ENCODE data around the gene PWWP2B.

The PWWP2B gene

GRCh38 chr10:132408823-132409666, 12.0 kb downstream of the PWWP2B start:
- DNase-seq = no peak

GRCh38 chr10:132409667-132410028, 12.6 kb downstream of the PWWP2B start:
- no peak for DNase-seq

GRCh38 chr10:132410056-132410778, 13.2 kb downstream of the PWWP2B start:
- no peak for DNase-seq

- no peak for DNase-seq
Observed at GRCh38 chr10:132410779-132411532, 14.0 kb downstream of the PWWP2B start.

- DNase-seq = no peak
Observed at GRCh38 chr10:132411561-132412253, 14.7 kb downstream of the PWWP2B start.

- no peak for DNase-seq
Observed at GRCh38 chr10:132412316-132413192, 15.6 kb downstream of the PWWP2B start.

GRCh38 chr10:132413226-132414205, 16.5 kb downstream of the PWWP2B start:
- DNase-seq = no peak

- DNase-seq = no peak
Observed at GRCh38 chr10:132414402-132415016, 17.5 kb downstream of the PWWP2B start.

GRCh38 chr10:132415255-132415654, 18.3 kb downstream of the PWWP2B start:
- DNase-seq = no peak

- no peak for DNase-seq
Observed at GRCh38 chr10:132415956-132416355, 19.0 kb downstream of the PWWP2B start.

- DNase-seq = no peak
Observed at GRCh38 chr10:132416566-132417256, 19.7 kb downstream of the PWWP2B start.

- peak; percentile 16 for DNase-seq
Observed at GRCh38 chr10:132417257-132417910, 20.4 kb downstream of the PWWP2B start.

- no peak for DNase-seq
Observed at GRCh38 chr10:132417957-132418441, 21.0 kb downstream of the PWWP2B start.

GRCh38 chr10:132418527-132419416, 21.8 kb downstream of the PWWP2B start:
- DNase-seq = no peak

GRCh38 chr10:132419538-132420468, 22.8 kb downstream of the PWWP2B start:
- DNase-seq = peak; percentile 63

GRCh38 chr10:132420469-132420980, 23.5 kb downstream of the PWWP2B start:
- DNase-seq = peak; percentile 63

All from MV-4-11 (cell line).